ENCODE data around the gene ATG14. TPM values are rescaled to one million over a fixed set of nuclear protein-coding genes. Genes with fewer than 3 reads are reported as not detected.
"Not testable (repeated sequence)": the region's sequence is repeated elsewhere in the genome, so short reads cannot be mapped to it uniquely, and the experiment has no call there.

The ATG14 gene
- total RNA-seq, 4 donors from 2014 or later, result 11.5 to 24.7 (median 13.4) TPM

- Histone ChIP-seq H3K27ac (no peak overlapping the region), H3K27me3 (no peaks in the 10 kb centered on the region), H3K9me3 (no peaks in the 10 kb centered on the region), H3K4me1 (peaks cover 0 to 21% (median 6%) of the 10 kb centered on the region in 4 donors), H3K4me3 (no peak overlapping the region), H3K36me3 (peaks cover 0 to 24% (median 9%) of the 10 kb centered on the region in 4 donors)
- 73 to 87% methylated on average over 4 to 5 of the region's 5 CpGs for WGBS, 2 donors (ENCODE audit: low coverage in 1 of 2)
- in situ Hi-C loops (cut with MboI; ENCODE audit: low pct_ligation_motif_present in 1 of 4, low pct_unique_long_range_greater_than_20kb in 1 of 4, low sequenced_read_pairs in 3 of 4), result no loop called here
- DNase-seq, result no peak
- TF ChIP-seq EP300 (IDR thresholded peaks at IDR 0.05; ENCODE audit: low read depth) (no peak), POLR2AphosphoS5 (IDR thresholded peaks at IDR 0.05) (no peak), CTCF (IDR thresholded peaks at IDR 0.05) (no peak), POLR2A (IDR thresholded peaks at IDR 0.05) (no peak)
- intact Hi-C loops (cut with DNase I; ENCODE audit: low total_unique reads), result no loop called here
These were observed 28.0 kb downstream of the ATG14 start for GRCh38 chr14:55383541-55384140.

- H3K4me3 ChIP-seq; H3K9me3 ChIP-seq; H3K27ac ChIP-seq; DNase-seq; intact Hi-C loops (cut with DNase I; ENCODE audit: low total_unique reads); H3K27me3 ChIP-seq; in situ Hi-C loops (cut with MboI; ENCODE audit: low pct_ligation_motif_present in 1 of 4, low pct_unique_long_range_greater_than_20kb in 1 of 4, low sequenced_read_pairs in 3 of 4): not testable (repeated sequence)
- Histone ChIP-seq H3K4me1 (peaks cover 0 to 21% (median 6%) of the 10 kb centered on the region in 4 donors), H3K36me3 (peaks cover 0 to 24% (median 9%) of the 10 kb centered on the region in 4 donors)
- 78 to 91% methylated on average over 4 to 10 of the region's 10 CpGs for WGBS, 2 donors (ENCODE audit: low coverage in 1 of 2)
These were observed 28.6 kb downstream of the ATG14 start for GRCh38 chr14:55383056-55383466.

- WGBS, 2 donors (ENCODE audit: low coverage in 1 of 2), result 77 to 86% methylated on average over 4 of the region's 4 CpGs
- H3K36me3 ChIP-seq, result peaks cover 0 to 29% (median 12%) of the 10 kb centered on the region in 4 donors
- no peak overlapping the region for H3K27ac ChIP-seq
- intact Hi-C loops (cut with DNase I; ENCODE audit: low total_unique reads) (no loop called here), in situ Hi-C loops (cut with MboI; ENCODE audit: low pct_ligation_motif_present in 1 of 4, low pct_unique_long_range_greater_than_20kb in 1 of 4, low sequenced_read_pairs in 3 of 4) (no loop called here)
- H3K4me1 ChIP-seq, result peaks cover 0 to 21% (median 6%) of the 10 kb centered on the region in 4 donors
- TF ChIP-seq POLR2AphosphoS5 (IDR thresholded peaks at IDR 0.05), result no peak
- no peak for TF ChIP-seq POLR2A (IDR thresholded peaks at IDR 0.05)
- TF ChIP-seq CTCF (IDR thresholded peaks at IDR 0.05), result no peak
- no peaks in the 10 kb centered on the region for H3K27me3 ChIP-seq
- DNase-seq, result no peak
- H3K4me3 ChIP-seq, result no peak overlapping the region
- no peaks in the 10 kb centered on the region for H3K9me3 ChIP-seq
These were observed 29.1 kb downstream of the ATG14 start for GRCh38 chr14:55382483-55382882.

GRCh38 chr14:55381561-55381960 lies 30.1 kb downstream of the ATG14 start:
- no peak overlapping the region for H3K4me3 ChIP-seq
- no peak overlapping the region for H3K27ac ChIP-seq
- H3K36me3 ChIP-seq, result peaks cover 0 to 37% (median 16%) of the 10 kb centered on the region in 4 donors
- WGBS, 2 donors (ENCODE audit: low coverage in 1 of 2), result 88% methylated on average over 2 of the region's 2 CpGs; no CpG with 5 or more reads in 1 of the 2 donors
- in situ Hi-C loops (cut with MboI; ENCODE audit: low pct_ligation_motif_present in 1 of 4, low pct_unique_long_range_greater_than_20kb in 1 of 4, low sequenced_read_pairs in 3 of 4) (no loop called here), intact Hi-C loops (cut with DNase I; ENCODE audit: low total_unique reads) (no loop called here)
- peaks cover 0 to 19% (median 6%) of the 10 kb centered on the region in 4 donors for H3K4me1 ChIP-seq
- no peaks in the 10 kb centered on the region for H3K9me3 ChIP-seq
- H3K27me3 ChIP-seq, result no peaks in the 10 kb centered on the region
- DNase-seq, result no peak
- no peak for TF ChIP-seq POLR2AphosphoS5 (IDR thresholded peaks at IDR 0.05)
- no peak for TF ChIP-seq POLR2A (IDR thresholded peaks at IDR 0.05)
- TF ChIP-seq EP300 (IDR thresholded peaks at IDR 0.05; ENCODE audit: low read depth), result no peak
- TF ChIP-seq CTCF (IDR thresholded peaks at IDR 0.05), result no peak

- in situ Hi-C loops (cut with MboI; ENCODE audit: low pct_ligation_motif_present in 1 of 4, low pct_unique_long_range_greater_than_20kb in 1 of 4, low sequenced_read_pairs in 3 of 4) (no loop called here), intact Hi-C loops (cut with DNase I; ENCODE audit: low total_unique reads) (no loop called here)
- Histone ChIP-seq H3K27ac (no peak overlapping the region), H3K9me3 (no peaks in the 10 kb centered on the region), H3K36me3 (peaks cover 0 to 42% (median 19%) of the 10 kb centered on the region in 4 donors), H3K4me3 (no peak overlapping the region), H3K4me1 (peaks cover 0 to 15% (median 6%) of the 10 kb centered on the region in 4 donors), H3K27me3 (no peaks in the 10 kb centered on the region)
- TF ChIP-seq EP300 (IDR thresholded peaks at IDR 0.05; ENCODE audit: low read depth) (no peak), POLR2A (IDR thresholded peaks at IDR 0.05) (no peak), POLR2AphosphoS5 (IDR thresholded peaks at IDR 0.05) (no peak), CTCF (IDR thresholded peaks at IDR 0.05) (no peak)
- DNase-seq, result no peak
- 85 to 86% methylated on average over 5 of the region's 5 CpGs for WGBS, 2 donors (ENCODE audit: low coverage in 1 of 2)
These were observed 30.6 kb downstream of the ATG14 start for GRCh38 chr14:55381040-55381439.

All from transverse colon (tissue), 4 donors.